SK-N-MC (cell line): ENCODE results near the gene INSIG2.

ENCODE experiments used
- EZH2 ChIP-seq: fragments of 200-600 bp; sonication (generic); IDR thresholded peaks from one replicate; pipeline ENCODE4 v1.6.1; 2017; ENCODE audit warnings: antibody characterized with exemption
- FOXP2 ChIP-seq: optimal IDR thresholded peaks from 2 replicates; pipeline ENCODE3; 2011; ENCODE audit warnings: mild to moderate bottlenecking, moderate library complexity; ENCODE audit not compliant: insufficient read depth; ENCODE audit errors: extremely low read length, control extremely low read depth
- POLR2AphosphoS5 ChIP-seq: IDR thresholded peaks from 2 replicates; pipeline ENCODE4 v1.6.1; 2012; ENCODE audit warnings: mild to moderate bottlenecking, low read depth, low read length, borderline replicate concordance

GRCh38 chr2:118098307-118099030, 10.2 kb downstream of the INSIG2 start:
- no peak for TF ChIP-seq EZH2
- no peak for TF ChIP-seq POLR2AphosphoS5
- TF ChIP-seq FOXP2, result no peak
